Ovary (tissue), 3 donors: ENCODE results near the gene KCTD13.

ENCODE experiments used
- CTCF ChIP-seq, 3 donors: fragments of 450-650 bp in 2 of 3; fragments of 200-600 bp in 1 of 3; IDR thresholded peaks; one replicate each; pipeline versions ENCODE4 v1.5.1 to v1.8.0; 2016 to 2022; ENCODE audit warnings: antibody characterized with exemption in 3 of 3, mild to moderate bottlenecking in 1 of 3
- EP300 ChIP-seq: sonication (generic); formaldehyde crosslinking; IDR thresholded peaks from one replicate; pipeline ENCODE4 v1.6.1; 2017; ENCODE audit warnings: antibody characterized with exemption
- POLR2A ChIP-seq: fragments of 450-650 bp; IDR thresholded peaks from one replicate; pipeline ENCODE4 v1.6.1; 2017; ENCODE audit warnings: antibody characterized with exemption, mild to moderate bottlenecking, moderate library complexity
- donor health status: DM: no; HTN: no; CAD: no.

GRCh38 chr16:29858149-29858849 lies 67.7 kb downstream of the KCTD13 start:
- TF ChIP-seq CTCF (IDR thresholded peaks at IDR 0.05), result no peak
- TF ChIP-seq POLR2A, result no peak
- TF ChIP-seq EP300, result no peak
